ENCODE measurements around the gene ATP6V0B.

DNA sequence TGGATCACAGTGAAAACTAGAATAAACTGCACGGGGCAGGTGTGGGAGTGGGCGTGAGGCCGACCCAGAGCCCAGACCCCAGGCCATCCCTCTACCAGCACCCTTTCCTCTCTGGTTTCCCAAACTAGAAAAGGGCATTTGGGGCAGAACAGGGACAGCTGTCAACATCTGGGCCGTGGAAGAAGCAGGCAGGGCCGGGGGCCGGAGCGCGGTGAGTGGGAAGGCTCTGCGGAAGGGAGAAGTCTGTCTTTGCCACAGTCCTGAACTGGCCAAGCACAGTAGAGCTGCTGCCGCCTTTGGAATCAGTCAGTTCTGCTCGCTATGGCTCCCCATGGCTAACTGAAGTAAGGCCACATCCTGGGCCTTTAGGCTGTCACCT lies 23.2 kb downstream of the ATP6V0B start:
- TF ChIP-seq GATA3 (IDR thresholded peaks at IDR 0.05; ENCODE audit: low read depth, low read length), result no peak
- TF ChIP-seq GATA2 (IDR thresholded peaks at IDR 0.05; ENCODE audit: low read depth, low read length), result no peak

All from SH-SY5Y (cell line).